Prostate gland (tissue), 2 donors: ENCODE data around the gene ITM2B. TPM values are rescaled to one million over a fixed set of nuclear protein-coding genes. Genes with fewer than 3 reads are reported as not detected.

Experiments used
- DNase-seq: peaks from one replicate; pipeline ENCODE4 v3.0.0-alpha.2; 2019; ENCODE audit warnings: low spot score
- H3K27ac ChIP-seq, 2 donors: fragments of 200-600 bp; sonication (generic); 2 replicates each; pipeline ENCODE4 v1.5.1; 2017 to 2019
- H3K27me3 ChIP-seq: fragments of 200-600 bp; sonication (generic); replicated peaks from 2 replicates; pipeline ENCODE4 v1.5.1; 2019; ENCODE audit not compliant: insufficient read depth
- H3K36me3 ChIP-seq, 2 donors: fragments of 200-600 bp; sonication (generic); 1 replicate in 1 of 2; 2 replicates in 1 of 2; pipeline versions ENCODE4 v1.5.1 to v1.8.1; 2017 to 2019
- H3K4me1 ChIP-seq: fragments of 200-600 bp; sonication (generic); replicated peaks from 2 replicates; pipeline ENCODE4 v1.5.1; 2019
- H3K4me3 ChIP-seq, 2 donors: fragments of 200-600 bp; sonication (generic); 2 replicates each; pipeline ENCODE4 v1.5.1; 2017 to 2019
- H3K9me3 ChIP-seq: fragments of 200-600 bp; sonication (generic); 2 replicates; pipeline ENCODE4 v1.5.1; 2017
- POLR2A ChIP-seq: fragments of 450-650 bp; IDR thresholded peaks from one replicate; pipeline ENCODE4 v1.6.1; 2016; ENCODE audit warnings: antibody characterized with exemption, mild to moderate bottlenecking
- POLR2AphosphoS5 ChIP-seq: sonication (generic); formaldehyde crosslinking; IDR thresholded peaks from one replicate; pipeline ENCODE4 v1.6.1; 2017; ENCODE audit warnings: antibody characterized with exemption
- WGBS: methylation state at CpG from one replicate; pipeline ENCODE4 v1.1.5; 2018; 5-methylcytosine and 5-hydroxymethylcytosine counted together
- intact Hi-C: fragments of 100-400 bp; cut with DNase I; formaldehyde crosslinking; loops from one replicate; pipeline ENCODE4 v1.14.2; 2022
- total RNA-seq, 2 donors: library from RNA; depleted of rRNA; stranded (reverse); fragments of >200 nt; gene quantifications; one replicate each; pipeline ENCODE4 v1.1.0, GENCODE V29; 2016
- TF ChIP-seq, protein P1 (sequence below), 4 experiments: fragments of 200-600 bp in 2 of 4; fragments of 450-650 bp in 2 of 4; sonication (generic) in 2 of 4; IDR thresholded peaks; 1 replicate in 3 of 4; 2 replicates in 1 of 4; pipeline ENCODE4 v1.5.1; 2016 to 2019; ENCODE audit warnings: antibody characterized with exemption in 4 of 4, mild to moderate bottlenecking in 2 of 4, moderate library complexity in 2 of 4

Gene ITM2B
- total RNA-seq, 2 donors from 2014 or later: 401 to 632 TPM

DNA sequence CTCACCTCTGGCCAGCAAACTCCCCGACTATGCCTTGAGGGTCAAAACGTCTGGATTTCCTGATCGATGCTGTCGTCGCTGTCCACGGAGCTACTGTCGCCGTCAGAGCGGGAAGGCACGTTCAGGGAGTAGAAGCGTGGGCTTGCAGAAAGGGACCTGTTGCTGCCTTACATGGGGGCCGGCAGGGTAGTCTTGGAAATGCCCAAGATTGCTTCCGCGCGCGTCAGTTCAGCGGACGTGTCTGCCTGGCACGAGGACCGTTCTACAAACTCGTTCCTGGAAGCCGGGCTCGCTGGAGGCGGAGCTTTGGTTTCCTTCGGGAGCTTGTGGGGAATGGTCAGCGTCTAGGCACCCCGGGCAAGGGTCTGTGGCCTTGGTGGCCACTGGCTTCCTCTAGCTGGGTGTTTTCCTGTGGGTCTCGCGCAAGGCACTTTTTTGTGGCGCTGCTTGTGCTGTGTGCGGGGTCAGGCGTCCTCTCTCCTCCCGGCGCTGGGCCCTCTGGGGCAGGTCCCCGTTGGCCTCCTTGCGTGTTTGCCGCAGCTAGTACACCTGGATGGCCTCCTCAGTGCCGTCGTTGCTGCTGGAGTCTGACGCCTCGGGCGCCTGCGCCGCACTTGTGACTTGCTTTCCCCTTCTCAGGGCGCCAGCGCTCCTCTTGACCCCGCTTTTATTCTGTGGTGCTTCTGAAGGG is 86.0 kb downstream of the ITM2B start:
- H3K4me3 ChIP-seq: no peak overlapping the region
- no peak for DNase-seq
- H3K27ac ChIP-seq: no peak overlapping the region
- no peaks in the 10 kb centered on the region for H3K4me1 ChIP-seq
- TF ChIP-seq POLR2A (no peak), POLR2AphosphoS5 (no peak)
- TF ChIP-seq, protein P1, sequence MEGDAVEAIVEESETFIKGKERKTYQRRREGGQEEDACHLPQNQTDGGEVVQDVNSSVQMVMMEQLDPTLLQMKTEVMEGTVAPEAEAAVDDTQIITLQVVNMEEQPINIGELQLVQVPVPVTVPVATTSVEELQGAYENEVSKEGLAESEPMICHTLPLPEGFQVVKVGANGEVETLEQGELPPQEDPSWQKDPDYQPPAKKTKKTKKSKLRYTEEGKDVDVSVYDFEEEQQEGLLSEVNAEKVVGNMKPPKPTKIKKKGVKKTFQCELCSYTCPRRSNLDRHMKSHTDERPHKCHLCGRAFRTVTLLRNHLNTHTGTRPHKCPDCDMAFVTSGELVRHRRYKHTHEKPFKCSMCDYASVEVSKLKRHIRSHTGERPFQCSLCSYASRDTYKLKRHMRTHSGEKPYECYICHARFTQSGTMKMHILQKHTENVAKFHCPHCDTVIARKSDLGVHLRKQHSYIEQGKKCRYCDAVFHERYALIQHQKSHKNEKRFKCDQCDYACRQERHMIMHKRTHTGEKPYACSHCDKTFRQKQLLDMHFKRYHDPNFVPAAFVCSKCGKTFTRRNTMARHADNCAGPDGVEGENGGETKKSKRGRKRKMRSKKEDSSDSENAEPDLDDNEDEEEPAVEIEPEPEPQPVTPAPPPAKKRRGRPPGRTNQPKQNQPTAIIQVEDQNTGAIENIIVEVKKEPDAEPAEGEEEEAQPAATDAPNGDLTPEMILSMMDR (IDR thresholded peaks at IDR 0.05): no peak
- WGBS: 81% methylated on average over 47 of the region's 47 CpGs
- H3K36me3 ChIP-seq: no peaks in the 10 kb centered on the region
- intact Hi-C loops: no loop called here
- no peaks in the 10 kb centered on the region for H3K27me3 ChIP-seq
- H3K9me3 ChIP-seq: no peaks in the 10 kb centered on the region

Other genes starting within 250 kb of the ITM2B start
- gene SUCLA2, start 231.9 kb upstream of the ITM2B start, total RNA-seq: 10 to 100 TPM; 42.1 to 45.7 TPM
- gene NUDT15, start 195.5 kb upstream of the ITM2B start, total RNA-seq: 10 to 100 TPM; 11.7 to 26.9 TPM
- gene MED4, start 138.1 kb upstream of the ITM2B start, total RNA-seq: 10 to 100 TPM; 33.9 to 36.4 TPM
- 10 to 100 TPM; 42.1 to 43.7 TPM for gene RB1, start 70.5 kb downstream of the ITM2B start, total RNA-seq
- gene LPAR6, start 179.9 kb downstream of the ITM2B start, total RNA-seq: 10 to 100 TPM; 17.3 to 66.5 TPM